VCaP (cell line): ENCODE results near the gene ST3GAL3.

Experiments used
- H3K27ac ChIP-seq: fragments of 450-650 bp; 2 replicates; pipeline ENCODE4 v1.5.1; 2017
- CTCF ChIP-seq: fragments of 450-650 bp; conservative IDR thresholded peaks from 2 replicates; pipeline ENCODE4 v1.5.1; 2017; ENCODE audit warnings: mild to moderate bottlenecking, moderate library complexity

ST3GAL3 gene

GRCh38 chr1:43703836-43704235 lies 3.5 kb upstream of the ST3GAL3 start:
- no peak overlapping the region for H3K27ac ChIP-seq
- TF ChIP-seq CTCF, result no peak

GRCh38 chr1:43704838-43705237 lies 2.5 kb upstream of the ST3GAL3 start:
- TF ChIP-seq CTCF, result peak; percentile 50
- no peak overlapping the region; the same call in 1 of the 2 replicates for H3K27ac ChIP-seq

GRCh38 chr1:43705334-43705733 lies 2.0 kb upstream of the ST3GAL3 start:
- H3K27ac ChIP-seq, result no peak overlapping the region
- TF ChIP-seq CTCF, result no peak

GRCh38 chr1:43705982-43706597 lies 1.2 kb upstream of the ST3GAL3 start:
- H3K27ac ChIP-seq, result peak overlapping the region; percentile 85; the same call in 1 of the 2 replicates
- no peak for TF ChIP-seq CTCF

GRCh38 chr1:43706598-43707189 lies 642 bp upstream of the ST3GAL3 start:
- peak overlapping the region; percentile 85 for H3K27ac ChIP-seq
- no peak for TF ChIP-seq CTCF

GRCh38 chr1:43708002-43708410 lies 670 bp downstream of the ST3GAL3 start:
- no peak for TF ChIP-seq CTCF
- H3K27ac ChIP-seq, result peak overlapping the region; percentile 85

- H3K27ac ChIP-seq, result no peak overlapping the region
- TF ChIP-seq CTCF, result no peak
Measured at GRCh38 chr1:43711049-43711448, 3.7 kb downstream of the ST3GAL3 start.
